NT2/D1 (cell line): ENCODE results near the gene ZNF597.

Source experiments
- SUZ12 ChIP-seq: IDR thresholded peaks from 2 replicates; pipeline ENCODE4 v1.6.1; 2011; ENCODE audit not compliant: insufficient read length, insufficient read depth; ENCODE audit errors: extremely low read depth
- ZNF274 ChIP-seq: IDR thresholded peaks from 2 replicates; pipeline ENCODE4 v1.6.1; 2011; ENCODE audit warnings: mild to moderate bottlenecking, low read depth, low read length

- TF ChIP-seq ZNF274: no peak
- no peak for TF ChIP-seq SUZ12
These were observed 29.4 kb downstream of the ZNF597 start for GRCh38 chr16:3413730-3414379.
